K562 (cell line): ENCODE data around the gene CCDC17. TPM values are rescaled to one million over a fixed set of nuclear protein-coding genes. Genes with fewer than 3 reads are reported as not detected.
"Not testable (repeated sequence)": the region's sequence is repeated elsewhere in the genome, so short reads cannot be mapped to it uniquely, and the experiment has no call there.

Experiments
- ATAC-seq: fragments of 200-7000 bp; cut with Tn5 transposase; 3 replicates; pipeline ENCODE4 v1.9.1; 2020; ENCODE audit warnings: moderate library complexity
- BruUV-seq: library from RNA; stranded (reverse); fragments of 400-500 nt; replicated peaks from 2 replicates; lab custom pipeline; 2021; lab: Mats Ljungman, UMichigan
- CTCF ChIA-PET: fragments of 300-600 bp; formaldehyde crosslinking; extraction: SDS; loops from one replicate; lab custom pipeline; 2021; ENCODE audit warnings: low intra/inter-chr PET ratio; lab: Yijun Ruan, JAX
- POLR2A ChIA-PET: fragments of 300-600, 350-650 bp; sonication (Branson Sonifier 250); formaldehyde crosslinking; extraction: SDS; loops from one replicate; lab custom pipeline; 2021; ENCODE audit warnings: antibody characterized with exemption, inconsistent platforms; lab: Yijun Ruan, JAX
- DNase-seq, 4 experiments: peaks; one replicate each; pipeline versions ENCODE4 v3.0.0 to v3.0.0-alpha.2; 2011 to 2018; ENCODE audit warnings: low spot score in 3 of 4, mixed read lengths in 3 of 4; ENCODE audit errors: extremely low read depth in 1 of 4
- FAIRE-seq: peaks from 2 replicates; lab custom pipeline; 2011; peaks lifted over from hg19 to GRCh38; lab: Jason Lieb, UNC
- H2AFZ ChIP-seq: 2 replicates; pipeline ENCODE4 v1.6.0; 2011; ENCODE audit warnings: low read depth, low read length, control low read depth, inconsistent platforms
- H3K27ac ChIP-seq: fragments of 200-600 bp; 3 replicates; pipeline ENCODE4 v1.8.0; 2011; ENCODE audit warnings: low read depth, mild to moderate bottlenecking, control low read depth, inconsistent platforms, low read length, moderate library complexity, mixed read lengths; ENCODE audit errors: extremely low read depth
- H3K27me3 ChIP-seq, 2 experiments: fragments of 300-600 bp in 1 of 2; 2 replicates in 1 of 2; 3 replicates in 1 of 2; pipeline versions ENCODE4 v1.6.0 to v1.8.0; 2011; ENCODE audit warnings: inconsistent platforms in 2 of 2, low read length in 2 of 2, mild to moderate bottlenecking in 1 of 2, mixed read lengths in 1 of 2, moderate library complexity in 1 of 2; ENCODE audit not compliant: control insufficient read depth in 2 of 2, insufficient read depth in 2 of 2
- H3K36me3 ChIP-seq: fragments of 300-600 bp; 3 replicates; pipeline ENCODE4 v1.8.0; 2011; ENCODE audit warnings: mild to moderate bottlenecking, low read length, inconsistent platforms; ENCODE audit not compliant: control insufficient read depth, insufficient read depth
- H3K4me1 ChIP-seq, 2 experiments: fragments of 200-600 bp in 1 of 2; replicated peaks in 1 of 2; 2 replicates in 1 of 2; 3 replicates in 1 of 2; pipeline versions ENCODE4 v1.5.1 to v1.8.0; 2011; ENCODE audit warnings: inconsistent platforms in 2 of 2, low read length in 2 of 2, mild to moderate bottlenecking in 1 of 2, mixed read lengths in 1 of 2, moderate library complexity in 1 of 2; ENCODE audit not compliant: control insufficient read depth in 2 of 2, insufficient read depth in 2 of 2
- H3K4me2 ChIP-seq: 2 replicates; pipeline ENCODE4 v1.6.1; 2011; ENCODE audit warnings: low read length, control low read depth, inconsistent platforms, mixed read lengths; ENCODE audit not compliant: insufficient read depth
- H3K4me3 ChIP-seq: fragments of 200-600 bp; sonication (generic), shearing (Covaris generic); 2 replicates; pipeline ENCODE4 v1.5.1; 2016; ENCODE audit warnings: control low read depth, inconsistent platforms
- H3K79me2 ChIP-seq: fragments of 200-600 bp; 3 replicates; pipeline ENCODE4 v1.8.0; 2011; ENCODE audit warnings: low read length, inconsistent platforms; ENCODE audit not compliant: control insufficient read depth, insufficient read depth
- H3K9ac ChIP-seq, 2 experiments: 2 replicates each; pipeline versions ENCODE4 v1.6.0 to v1.6.1; 2011; ENCODE audit warnings: low read depth in 2 of 2, low read length in 2 of 2, control low read depth in 1 of 2, inconsistent platforms in 1 of 2, mild to moderate bottlenecking in 1 of 2, mixed read lengths in 1 of 2; ENCODE audit not compliant: insufficient read depth in 1 of 2
- H3K9me1 ChIP-seq: one replicate; pipeline ENCODE4 v1.6.0; 2011; ENCODE audit warnings: inconsistent platforms, mild to moderate bottlenecking, low read length, moderate library complexity; ENCODE audit not compliant: control insufficient read depth, insufficient read depth
- H3K9me3 ChIP-seq: replicated peaks from 2 replicates; pipeline ENCODE4 v1.5.1; 2011; ENCODE audit warnings: low read depth, low read length, inconsistent platforms; ENCODE audit not compliant: control insufficient read depth, insufficient read depth
- H4K20me1 ChIP-seq: replicated peaks from 2 replicates; pipeline ENCODE4 v1.6.1; 2011; ENCODE audit warnings: low read length, inconsistent platforms, mixed read lengths; ENCODE audit not compliant: control insufficient read depth, insufficient read depth
- ADNP ChIP-seq: fragments of 200-800 bp; sonication (Bioruptor generic); IDR thresholded peaks from 2 replicates; pipeline ENCODE4 v1.6.1; 2016; ENCODE audit warnings: missing genetic modification characterization, missing compliant biosample characterization
- BCOR ChIP-seq: fragments of 450-650 bp; IDR thresholded peaks from 2 replicates; pipeline ENCODE4 v1.6.1; 2016
- EWSR1 ChIP-seq: fragments of 450-650 bp; IDR thresholded peaks from 2 replicates; pipeline ENCODE4 v1.6.1; 2018; ENCODE audit warnings: borderline replicate concordance, mild to moderate bottlenecking, low read depth, moderate library complexity; ENCODE audit not compliant: partially characterized antibody
- GTF2F1 ChIP-seq: IDR thresholded peaks from 2 replicates; pipeline ENCODE4 v1.6.1; 2011; ENCODE audit warnings: low read depth, low read length, improper control_type of control experiment
- HDAC2 ChIP-seq: fragments of 450-650 bp; IDR thresholded peaks from 2 replicates; pipeline ENCODE4 v1.6.1; 2016; ENCODE audit warnings: mild to moderate bottlenecking
- HNRNPL ChIP-seq: fragments of 200-400 bp; formaldehyde crosslinking; IDR thresholded peaks from 2 replicates; pipeline ENCODE4 v1.6.1; 2017; ENCODE audit warnings: low read depth, mild to moderate bottlenecking, low read length
- KDM1A ChIP-seq, 2 experiments: fragments of 450-650 bp; IDR thresholded peaks; 2 replicates each; pipeline ENCODE4 v1.6.1; 2016; ENCODE audit warnings: mild to moderate bottlenecking in 2 of 2
- POLR2A ChIP-seq: fragments of 450-650 bp; conservative IDR thresholded peaks from 2 replicates; pipeline ENCODE4 v1.6.1; 2016
- RAD51 ChIP-seq: fragments of 450-650 bp; IDR thresholded peaks from 2 replicates; pipeline ENCODE4 v1.7.1; 2016; ENCODE audit warnings: low read depth, mild to moderate bottlenecking, borderline replicate concordance
- RBM25 ChIP-seq: fragments of 200-400 bp; formaldehyde crosslinking; IDR thresholded peaks from 2 replicates; pipeline ENCODE4 v1.6.1; 2018; ENCODE audit warnings: low read length, low read depth, moderate library complexity; ENCODE audit not compliant: severe bottlenecking
- RFX1 ChIP-seq: fragments of 450-650 bp; IDR thresholded peaks from 2 replicates; pipeline ENCODE4 v1.6.1; 2016; ENCODE audit warnings: mild to moderate bottlenecking, moderate library complexity
- SMARCB1 ChIP-seq: IDR thresholded peaks from 2 replicates; pipeline ENCODE4 v1.6.1; 2011; ENCODE audit warnings: improper control_type of control experiment, low read depth; ENCODE audit not compliant: insufficient read length
- SNRNP70 ChIP-seq: fragments of 200-400 bp; formaldehyde crosslinking; optimal IDR thresholded peaks from 2 replicates; pipeline ENCODE3; 2017; ENCODE audit warnings: low read depth, low read length
- SRSF9 ChIP-seq: fragments of 200-400 bp; formaldehyde crosslinking; IDR thresholded peaks from 2 replicates; pipeline ENCODE4 v1.6.1; 2017; ENCODE audit warnings: low read depth, low read length, borderline replicate concordance
- SUPT5H ChIP-seq: fragments of 450-650 bp; IDR thresholded peaks from 2 replicates; pipeline ENCODE4 v1.6.1; 2016
- ZKSCAN1 ChIP-seq: fragments of 150-350 bp; IDR thresholded peaks from 2 replicates; pipeline ENCODE4 v1.6.1; 2016; ENCODE audit warnings: low read depth, low read length
- ZNF12 ChIP-seq: sonication (generic); formaldehyde crosslinking; IDR thresholded peaks from 2 replicates; pipeline ENCODE4 v1.4.0; 2020; ENCODE audit warnings: mild to moderate bottlenecking, missing genetic modification reagents
- WGBS: fragments of 100-300 bp; shearing (Covaris generic); methylation state at CpG from one replicate; pipeline ENCODE4 v1.1.6; 2016; ENCODE audit warnings: low coverage, mixed read lengths; ENCODE audit not compliant: insufficient coverage; ENCODE audit errors: missing lambda C conversion rate; 5-methylcytosine and 5-hydroxymethylcytosine counted together
- in situ Hi-C: fragments of 300-500 bp; cut with MboI; formaldehyde crosslinking; loops from 4 replicates; pipeline ENCODE4 v1.15.0; 2018; ENCODE audit warnings: inconsistent platforms, mixed read lengths
- intact Hi-C: fragments of 100-400 bp; cut with micrococcal nuclease; formaldehyde crosslinking; loops from 2 replicates; pipeline ENCODE4 v1.14.2; 2022
- polyA plus RNA-seq, 8 experiments: library from polyadenylated mRNA; depleted of rRNA in 4 of 8; stranded (reverse) in 5 of 8; unstranded in 3 of 8; fragments of >200 nt; fragmentation: Nextera tagmentation in 2 of 8; fragmentation: Illumina TruSeq in 1 of 8; extraction: Ambion mirVana in 2 of 8; extraction: Trizol in 1 of 8; gene quantifications; 2 replicates each; pipeline versions ENCODE4 v1.2.1 to v1.2.3, GENCODE V29; 2011 to 2014; ENCODE audit warnings: inconsistent platforms in 1 of 8, missing spikeins in 1 of 8
- total RNA-seq, 7 experiments: library from RNA; depleted of rRNA in 6 of 7; stranded (reverse); fragments of >200 nt in 6 of 7; fragmentation: Illumina TruSeq in 2 of 7; extraction: Trizol in 2 of 7; gene quantifications; 2 replicates each; pipeline versions ENCODE4 v1.2.1 to v1.2.3, GENCODE V29; 2011 to 2021; ENCODE audit warnings: low replicate concordance in 1 of 7

The CCDC17 gene
- total and polyA plus RNA-seq, 9 of the 15 experiments (the other 6 are each of a cell fraction or from before 2014, with no cell fraction given), result 0.20 to 2.4 (median 0.85) TPM

GRCh38 chr1:45604239-45604638 lies 19.6 kb downstream of the CCDC17 start:
- H3K79me2 ChIP-seq, result peaks cover 78% of the 10 kb centered on the region
- H3K36me3 ChIP-seq, result peaks cover 94% of the 10 kb centered on the region

GRCh38 chr1:45596765-45597164 lies 27.1 kb downstream of the CCDC17 start:
- Histone ChIP-seq H3K36me3 (peaks cover 94% of the 10 kb centered on the region), H3K79me2 (peaks cover 95% of the 10 kb centered on the region), H3K9ac (0 out of 4 replicates have a peak overlapping the region, but pooled peaks of 1 of the 2 experiments have one; percentile 39)
- in situ Hi-C loops, FAIRE-seq, H3K9me1 ChIP-seq, H3K9me3 ChIP-seq, CTCF ChIA-PET, H3K27me3 ChIP-seq, H3K4me2 ChIP-seq, H3K4me3 ChIP-seq, ATAC-seq, H2AFZ ChIP-seq, intact Hi-C loops, DNase-seq, H3K4me1 ChIP-seq, BruUV-seq, H3K27ac ChIP-seq, H4K20me1 ChIP-seq: not testable (repeated sequence)
- POLR2A ChIA-PET, result interaction anchor here (0.8 kb wide), 1 partner anchor 10 kb away, joined by 3 read pairs; no protein-coding TSS in a partner anchor
- TF ChIP-seq SUPT5H, result peak; percentile 47; the same call in 1 of the 2 replicates
- TF ChIP-seq POLR2A, result peak; percentile 44; the same call in 1 of the 2 replicates
- TF ChIP-seq EWSR1, result peak; percentile 55
- WGBS, result 95% methylated on average over 8 of the region's 8 CpGs

More at GRCh38 chr1:45604239-45604638, 19.6 kb downstream of the CCDC17 start:
- Histone ChIP-seq H3K4me1 (no peaks in the 10 kb centered on the region; a peak in 1 of 5 replicates), H3K9ac (no peak overlapping the region), H3K4me2 (no peak overlapping the region), H3K4me3 (no peak overlapping the region), H3K9me3 (no peaks in the 10 kb centered on the region), H4K20me1 (no peaks in the 10 kb centered on the region), H3K27ac (no peak overlapping the region), H3K9me1 (no peaks in the 10 kb centered on the region), H3K27me3 (no peaks in the 10 kb centered on the region), H2AFZ (no peak overlapping the region)
- TF ChIP-seq ZKSCAN1 (no peak), BCOR (peak; percentile 83), GTF2F1 (no peak), KDM1A (IDR thresholded peaks at IDR 0.05) (0 out of 4 replicates have a peak, but pooled peaks of 1 of the 2 experiments have one; percentile 12), RFX1 (no peak), HNRNPL (no peak), ADNP (tag) (peak; percentile 78), HDAC2 (0 out of 2 replicates have a peak, but pooled peaks have one; percentile 29), RAD51 (no peak), SNRNP70 (no peak), SRSF9 (no peak), SMARCB1 (no peak), ZNF12 (CRISPR knock-in tag) (no peak), RBM25 (peak; percentile 89)
- POLR2A ChIA-PET, result interaction anchor here (0.7 to 8.4 kb wide), 6 partner anchors 8 to 82 kb away, joined by 4 to 70 read pairs (median 8); partner anchors contain the start of gene NASP
- ATAC-seq (no peak), FAIRE-seq (no peak), DNase-seq (no peak)
- 100% methylated on average over 2 of the region's 2 CpGs for WGBS
- intact Hi-C loops (no loop called here), in situ Hi-C loops (no loop called here)
- BruUV-seq, result no TSS peak
- CTCF ChIA-PET, result no interaction called here
